Measurements from ENCODE around the gene TEDC2. TPM values are rescaled to one million over a fixed set of nuclear protein-coding genes. Genes with fewer than 3 reads are reported as not detected.

TEDC2 gene
- total and polyA plus RNA-seq, 10 of the 15 experiments (the other 5 are each of a cell fraction or from before 2014, with no cell fraction given) = 0.23 to 47.9 (median 19.1) TPM

DNA sequence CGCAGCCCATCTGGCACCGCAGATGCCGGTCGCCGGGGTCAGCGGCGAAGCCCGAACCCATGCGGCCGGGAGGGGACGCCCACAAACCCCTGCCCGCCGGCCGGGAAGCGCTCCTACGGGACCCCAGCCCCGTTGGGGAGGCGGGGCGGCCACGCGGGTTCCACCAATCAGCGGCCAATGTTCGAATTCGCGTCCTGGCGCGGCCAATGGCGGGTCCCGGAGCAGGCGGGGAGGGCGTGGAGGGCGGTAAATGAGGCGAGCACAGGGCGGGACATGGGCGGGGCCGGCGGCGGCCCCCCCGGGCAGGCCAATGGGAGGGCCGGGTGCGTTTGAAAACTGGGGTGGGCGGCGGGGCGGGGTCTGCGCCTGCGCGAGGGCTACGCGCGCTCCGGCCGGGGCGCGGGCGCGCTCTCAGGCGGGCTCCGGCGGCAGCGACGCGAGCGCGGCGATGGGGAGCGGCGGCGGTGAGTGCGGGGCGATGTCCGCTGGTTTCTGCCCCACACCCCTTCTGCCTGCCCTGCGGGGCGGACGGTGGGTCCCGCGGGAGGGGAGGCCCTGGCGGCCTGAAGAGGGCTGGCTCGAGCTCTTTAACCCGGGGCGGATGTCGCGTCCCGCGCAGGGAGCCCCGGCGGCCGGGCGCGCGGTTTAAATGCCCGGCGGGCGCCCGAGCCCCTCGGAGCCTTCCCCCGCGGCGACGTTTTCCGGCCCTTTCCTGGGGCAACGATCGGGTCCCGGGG lies 30.7 kb upstream of the TEDC2 start, which contains the start of gene CCNF (continued):
- TF ChIP-seq, protein P1, sequence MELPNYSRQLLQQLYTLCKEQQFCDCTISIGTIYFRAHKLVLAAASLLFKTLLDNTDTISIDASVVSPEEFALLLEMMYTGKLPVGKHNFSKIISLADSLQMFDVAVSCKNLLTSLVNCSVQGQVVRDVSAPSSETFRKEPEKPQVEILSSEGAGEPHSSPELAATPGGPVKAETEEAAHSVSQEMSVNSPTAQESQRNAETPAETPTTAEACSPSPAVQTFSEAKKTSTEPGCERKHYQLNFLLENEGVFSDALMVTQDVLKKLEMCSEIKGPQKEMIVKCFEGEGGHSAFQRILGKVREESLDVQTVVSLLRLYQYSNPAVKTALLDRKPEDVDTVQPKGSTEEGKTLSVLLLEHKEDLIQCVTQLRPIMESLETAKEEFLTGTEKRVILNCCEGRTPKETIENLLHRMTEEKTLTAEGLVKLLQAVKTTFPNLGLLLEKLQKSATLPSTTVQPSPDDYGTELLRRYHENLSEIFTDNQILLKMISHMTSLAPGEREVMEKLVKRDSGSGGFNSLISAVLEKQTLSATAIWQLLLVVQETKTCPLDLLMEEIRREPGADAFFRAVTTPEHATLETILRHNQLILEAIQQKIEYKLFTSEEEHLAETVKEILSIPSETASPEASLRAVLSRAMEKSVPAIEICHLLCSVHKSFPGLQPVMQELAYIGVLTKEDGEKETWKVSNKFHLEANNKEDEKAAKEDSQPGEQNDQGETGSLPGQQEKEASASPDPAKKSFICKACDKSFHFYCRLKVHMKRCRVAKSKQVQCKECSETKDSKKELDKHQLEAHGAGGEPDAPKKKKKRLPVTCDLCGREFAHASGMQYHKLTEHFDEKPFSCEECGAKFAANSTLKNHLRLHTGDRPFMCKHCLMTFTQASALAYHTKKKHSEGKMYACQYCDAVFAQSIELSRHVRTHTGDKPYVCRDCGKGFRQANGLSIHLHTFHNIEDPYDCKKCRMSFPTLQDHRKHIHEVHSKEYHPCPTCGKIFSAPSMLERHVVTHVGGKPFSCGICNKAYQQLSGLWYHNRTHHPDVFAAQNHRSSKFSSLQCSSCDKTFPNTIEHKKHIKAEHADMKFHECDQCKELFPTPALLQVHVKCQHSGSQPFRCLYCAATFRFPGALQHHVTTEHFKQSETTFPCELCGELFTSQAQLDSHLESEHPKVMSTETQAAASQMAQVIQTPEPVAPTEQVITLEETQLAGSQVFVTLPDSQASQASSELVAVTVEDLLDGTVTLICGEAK (IDR thresholded peaks at IDR 0.05; ENCODE audit: borderline replicate concordance) = no peak
- TF ChIP-seq BCLAF1 (IDR thresholded peaks at IDR 0.05) (no peak), TARDBP (IDR thresholded peaks at IDR 0.05; ENCODE audit: borderline replicate concordance) (no peak), YBX1 (IDR thresholded peaks at IDR 0.05) (no peak), YY1 (IDR thresholded peaks at IDR 0.05; ENCODE audit: low read depth, low read length) (no peak), ZSCAN29 (IDR thresholded peaks at IDR 0.05) (no peak), POU2F2 (IDR thresholded peaks at IDR 0.05; ENCODE audit: borderline replicate concordance, low read depth, low read length) (peak; percentile 37; the same call in 2 of the 3 replicates), STAT1 (conservative IDR thresholded peaks at IDR 0.05) (no peak), ETV6 (conservative IDR thresholded peaks at IDR 0.05 in 1 of 2, IDR thresholded peaks at IDR 0.05 in 1 of 2; ENCODE audit: borderline replicate concordance in 1 of 2, low read depth in 1 of 2) (no peak), SMC3 (IDR thresholded peaks at IDR 0.05; ENCODE audit: borderline replicate concordance, low read length) (no peak), PKNOX1 (IDR thresholded peaks at IDR 0.05) (no peak), ASH2L (IDR thresholded peaks at IDR 0.05; ENCODE audit: borderline replicate concordance, low read depth) (no peak; the same call in 1 of the 2 replicates), HDGF (IDR thresholded peaks at IDR 0.05) (no peak), PML (IDR thresholded peaks at IDR 0.05; ENCODE audit: low read length) (no peak), ESRRA (IDR thresholded peaks at IDR 0.05; ENCODE audit: low read length) (no peak), BCL11A (IDR thresholded peaks at IDR 0.05; ENCODE audit: low read depth, low read length) (no peak)
- TF ChIP-seq, protein P2, sequence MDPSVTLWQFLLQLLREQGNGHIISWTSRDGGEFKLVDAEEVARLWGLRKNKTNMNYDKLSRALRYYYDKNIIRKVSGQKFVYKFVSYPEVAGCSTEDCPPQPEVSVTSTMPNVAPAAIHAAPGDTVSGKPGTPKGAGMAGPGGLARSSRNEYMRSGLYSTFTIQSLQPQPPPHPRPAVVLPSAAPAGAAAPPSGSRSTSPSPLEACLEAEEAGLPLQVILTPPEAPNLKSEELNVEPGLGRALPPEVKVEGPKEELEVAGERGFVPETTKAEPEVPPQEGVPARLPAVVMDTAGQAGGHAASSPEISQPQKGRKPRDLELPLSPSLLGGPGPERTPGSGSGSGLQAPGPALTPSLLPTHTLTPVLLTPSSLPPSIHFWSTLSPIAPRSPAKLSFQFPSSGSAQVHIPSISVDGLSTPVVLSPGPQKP (IDR thresholded peaks at IDR 0.05; ENCODE audit: low read depth, low read length) = no peak
- TF ChIP-seq, protein P3, sequence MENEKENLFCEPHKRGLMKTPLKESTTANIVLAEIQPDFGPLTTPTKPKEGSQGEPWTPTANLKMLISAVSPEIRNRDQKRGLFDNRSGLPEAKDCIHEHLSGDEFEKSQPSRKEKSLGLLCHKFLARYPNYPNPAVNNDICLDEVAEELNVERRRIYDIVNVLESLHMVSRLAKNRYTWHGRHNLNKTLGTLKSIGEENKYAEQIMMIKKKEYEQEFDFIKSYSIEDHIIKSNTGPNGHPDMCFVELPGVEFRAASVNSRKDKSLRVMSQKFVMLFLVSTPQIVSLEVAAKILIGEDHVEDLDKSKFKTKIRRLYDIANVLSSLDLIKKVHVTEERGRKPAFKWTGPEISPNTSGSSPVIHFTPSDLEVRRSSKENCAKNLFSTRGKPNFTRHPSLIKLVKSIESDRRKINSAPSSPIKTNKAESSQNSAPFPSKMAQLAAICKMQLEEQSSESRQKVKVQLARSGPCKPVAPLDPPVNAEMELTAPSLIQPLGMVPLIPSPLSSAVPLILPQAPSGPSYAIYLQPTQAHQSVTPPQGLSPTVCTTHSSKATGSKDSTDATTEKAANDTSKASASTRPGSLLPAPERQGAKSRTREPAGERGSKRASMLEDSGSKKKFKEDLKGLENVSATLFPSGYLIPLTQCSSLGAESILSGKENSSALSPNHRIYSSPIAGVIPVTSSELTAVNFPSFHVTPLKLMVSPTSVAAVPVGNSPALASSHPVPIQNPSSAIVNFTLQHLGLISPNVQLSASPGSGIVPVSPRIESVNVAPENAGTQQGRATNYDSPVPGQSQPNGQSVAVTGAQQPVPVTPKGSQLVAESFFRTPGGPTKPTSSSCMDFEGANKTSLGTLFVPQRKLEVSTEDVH (IDR thresholded peaks at IDR 0.05; ENCODE audit: low read depth, partially characterized antibody) = no peak

All from GM12878 (cell line).